K562 (cell line): ENCODE measurements around the gene SLAMF6. TPM values are rescaled to one million over a fixed set of nuclear protein-coding genes. Genes with fewer than 3 reads are reported as not detected.

ENCODE experiments used
- CHCHD3 ChIP-seq: fragments of 250-450 bp; sonication (Bioruptor Pico); IDR thresholded peaks from 2 replicates; pipeline ENCODE4 v2.1.2; 2022; ENCODE audit warnings: mild to moderate bottlenecking
- EWSR1 ChIP-seq: fragments of 450-650 bp; IDR thresholded peaks from 2 replicates; pipeline ENCODE4 v1.6.1; 2018; ENCODE audit warnings: borderline replicate concordance, mild to moderate bottlenecking, low read depth, moderate library complexity; ENCODE audit not compliant: partially characterized antibody
- HDAC6 ChIP-seq: IDR thresholded peaks from 2 replicates; pipeline ENCODE4 v1.6.1; 2012; ENCODE audit warnings: low read depth, mild to moderate bottlenecking, control low read depth, inconsistent platforms, low read length, moderate library complexity
- JUNB ChIP-seq: fragments of 450-650 bp; formaldehyde crosslinking; conservative IDR thresholded peaks from 2 replicates; pipeline ENCODE4 v1.4.0; 2020; ENCODE audit warnings: mild to moderate bottlenecking
- KLF10 ChIP-seq: fragments of 250-450 bp; sonication (Bioruptor Pico); IDR thresholded peaks from 2 replicates; pipeline ENCODE4 v1.6.1; 2021; ENCODE audit warnings: matching md5 sums
- MAFK ChIP-seq: IDR thresholded peaks from 2 replicates; pipeline ENCODE4 v1.6.1; 2011; ENCODE audit warnings: low read length, improper control_type of control experiment
- MCM7 ChIP-seq, 2 experiments: fragments of 450-650 bp; IDR thresholded peaks; 2 replicates each; pipeline ENCODE4 v1.6.1; 2016 to 2018
- MTA2 ChIP-seq: fragments of 450-650 bp; IDR thresholded peaks from 2 replicates; pipeline ENCODE4 v1.6.1; 2016; ENCODE audit warnings: low read depth
- MYC ChIP-seq, 2 experiments: fragments of 250-450 bp in 1 of 2; sonication (Bioruptor Pico) in 1 of 2; IDR thresholded peaks; 2 replicates each; pipeline versions ENCODE4 v1.5.1 to v1.6.1; 2012 to 2021; ENCODE audit warnings: low read depth in 2 of 2, borderline replicate concordance in 1 of 2, improper control_type of control experiment in 1 of 2, low read length in 1 of 2, mild to moderate bottlenecking in 1 of 2, moderate library complexity in 1 of 2
- PCBP2 ChIP-seq: fragments of 200-400 bp; formaldehyde crosslinking; IDR thresholded peaks from 2 replicates; pipeline ENCODE4 v1.6.1; 2018; ENCODE audit warnings: low read length, low read depth, mild to moderate bottlenecking, moderate library complexity; ENCODE audit not compliant: poor library complexity, severe bottlenecking
- RHOXF2B ChIP-seq: fragments of 250-450 bp; sonication (Bioruptor Pico); conservative IDR thresholded peaks from 2 replicates; pipeline ENCODE4 v1.5.1; 2021
- TCF3 ChIP-seq: sonication (generic); formaldehyde crosslinking; IDR thresholded peaks from 2 replicates; pipeline ENCODE4 v1.4.0; 2020; ENCODE audit warnings: mild to moderate bottlenecking, missing genetic modification reagents
- ZC3H8 ChIP-seq: fragments of 450-650 bp; IDR thresholded peaks from 2 replicates; pipeline ENCODE4 v1.6.1; 2017
- ZNF23 ChIP-seq: fragments of 250-450 bp; sonication (Bioruptor Pico); IDR thresholded peaks from 2 replicates; pipeline ENCODE4 v1.4.0; 2020; ENCODE audit warnings: mild to moderate bottlenecking
- ZNF274 ChIP-seq: IDR thresholded peaks from 2 replicates; pipeline ENCODE4 v1.6.1; 2011; ENCODE audit warnings: low read depth, mild to moderate bottlenecking, low read length, moderate library complexity, borderline replicate concordance
- ZNF316 ChIP-seq: fragments of 450-650 bp; IDR thresholded peaks from 2 replicates; pipeline ENCODE4 v1.6.1; 2016
- ZNF324 ChIP-seq: fragments of 250-450 bp; sonication (Bioruptor Pico); IDR thresholded peaks from 2 replicates; pipeline ENCODE4 v1.4.0; 2020; ENCODE audit warnings: mild to moderate bottlenecking
- polyA plus RNA-seq, 8 experiments: library from polyadenylated mRNA; depleted of rRNA in 4 of 8; stranded (reverse) in 5 of 8; unstranded in 3 of 8; fragments of >200 nt; fragmentation: Nextera tagmentation in 2 of 8; fragmentation: Illumina TruSeq in 1 of 8; extraction: Ambion mirVana in 2 of 8; extraction: Trizol in 1 of 8; gene quantifications; 2 replicates each; pipeline versions ENCODE4 v1.2.1 to v1.2.3, GENCODE V29; 2011 to 2014; ENCODE audit warnings: inconsistent platforms in 1 of 8, missing spikeins in 1 of 8
- total RNA-seq, 7 experiments: library from RNA; depleted of rRNA in 6 of 7; stranded (reverse); fragments of >200 nt in 6 of 7; fragmentation: Illumina TruSeq in 2 of 7; extraction: Trizol in 2 of 7; gene quantifications; 2 replicates each; pipeline versions ENCODE4 v1.2.1 to v1.2.3, GENCODE V29; 2011 to 2021; ENCODE audit warnings: low replicate concordance in 1 of 7
- TF ChIP-seq, protein P1 (sequence below): fragments of 450-650 bp; IDR thresholded peaks from 2 replicates; pipeline ENCODE4 v1.6.1; 2017; ENCODE audit warnings: mild to moderate bottlenecking, moderate library complexity
- TF ChIP-seq, protein P2 (sequence below): sonication (generic); formaldehyde crosslinking; IDR thresholded peaks from 2 replicates; pipeline ENCODE4 v1.8.1; 2023; ENCODE audit warnings: mild to moderate bottlenecking, missing genetic modification reagents
- TF ChIP-seq, protein P3 (sequence below), 2 experiments: fragments of 450-650 bp in 1 of 2; IDR thresholded peaks; 2 replicates each; pipeline ENCODE4 v1.6.1; 2011 to 2017; ENCODE audit warnings: low read depth in 2 of 2, antibody characterized with exemption in 1 of 2, borderline replicate concordance in 1 of 2, low read length in 1 of 2, mild to moderate bottlenecking in 1 of 2, mixed read lengths in 1 of 2; ENCODE audit not compliant: control insufficient read depth in 1 of 2
- TF ChIP-seq, protein P4 (sequence below): sonication (generic); formaldehyde crosslinking; IDR thresholded peaks from 2 replicates; pipeline ENCODE4 v1.8.1; 2023; ENCODE audit warnings: mild to moderate bottlenecking, missing genetic modification reagents, moderate library complexity

SLAMF6 gene
- total and polyA plus RNA-seq, 9 of the 15 experiments (the other 6 are each of a cell fraction or from before 2014, with no cell fraction given), result 0.56 to 4.8 (median 1.1) TPM

DNA sequence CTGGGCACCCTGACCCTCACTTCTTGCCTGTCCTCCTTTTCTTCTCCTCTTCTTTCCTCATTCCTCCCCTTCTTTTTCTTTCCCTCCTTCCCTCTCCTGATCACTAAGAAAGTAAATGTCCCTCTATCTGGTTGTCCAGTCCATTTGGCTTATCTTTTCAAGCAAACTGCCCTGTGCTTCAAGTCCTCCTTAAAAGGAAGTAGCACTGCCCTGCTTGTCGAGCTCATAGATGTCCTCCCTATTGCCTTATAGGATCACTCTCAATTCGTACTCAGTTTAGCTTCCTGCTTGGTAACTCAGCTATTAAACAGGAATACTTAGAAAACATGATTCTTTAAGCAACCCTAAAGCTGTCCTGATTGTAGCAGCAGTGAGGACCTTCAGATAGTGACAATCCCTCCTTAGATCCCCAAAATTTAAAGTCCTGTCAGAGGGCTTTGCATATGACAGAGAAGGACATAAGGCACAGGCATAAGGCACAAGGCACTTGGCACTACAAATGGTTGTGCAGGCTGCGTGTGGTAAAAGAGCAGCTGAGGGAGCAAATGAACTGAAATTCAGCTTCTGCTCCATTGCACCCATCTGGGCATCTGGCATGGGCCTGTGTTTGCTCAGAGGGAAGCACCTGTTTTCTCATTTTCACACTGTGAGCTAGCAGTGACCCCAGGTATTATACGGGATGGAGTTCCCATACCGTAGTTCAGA, 26.1 kb upstream of the SLAMF6 start (continued):
- no peak for TF ChIP-seq ZNF23
- TF ChIP-seq, protein P1, sequence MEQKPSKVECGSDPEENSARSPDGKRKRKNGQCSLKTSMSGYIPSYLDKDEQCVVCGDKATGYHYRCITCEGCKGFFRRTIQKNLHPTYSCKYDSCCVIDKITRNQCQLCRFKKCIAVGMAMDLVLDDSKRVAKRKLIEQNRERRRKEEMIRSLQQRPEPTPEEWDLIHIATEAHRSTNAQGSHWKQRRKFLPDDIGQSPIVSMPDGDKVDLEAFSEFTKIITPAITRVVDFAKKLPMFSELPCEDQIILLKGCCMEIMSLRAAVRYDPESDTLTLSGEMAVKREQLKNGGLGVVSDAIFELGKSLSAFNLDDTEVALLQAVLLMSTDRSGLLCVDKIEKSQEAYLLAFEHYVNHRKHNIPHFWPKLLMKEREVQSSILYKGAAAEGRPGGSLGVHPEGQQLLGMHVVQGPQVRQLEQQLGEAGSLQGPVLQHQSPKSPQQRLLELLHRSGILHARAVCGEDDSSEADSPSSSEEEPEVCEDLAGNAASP, result no peak
- TF ChIP-seq CHCHD3, result no peak
- no peak for TF ChIP-seq KLF10
- no peak for TF ChIP-seq EWSR1
- no peak for TF ChIP-seq MAFK
- TF ChIP-seq, protein P2, sequence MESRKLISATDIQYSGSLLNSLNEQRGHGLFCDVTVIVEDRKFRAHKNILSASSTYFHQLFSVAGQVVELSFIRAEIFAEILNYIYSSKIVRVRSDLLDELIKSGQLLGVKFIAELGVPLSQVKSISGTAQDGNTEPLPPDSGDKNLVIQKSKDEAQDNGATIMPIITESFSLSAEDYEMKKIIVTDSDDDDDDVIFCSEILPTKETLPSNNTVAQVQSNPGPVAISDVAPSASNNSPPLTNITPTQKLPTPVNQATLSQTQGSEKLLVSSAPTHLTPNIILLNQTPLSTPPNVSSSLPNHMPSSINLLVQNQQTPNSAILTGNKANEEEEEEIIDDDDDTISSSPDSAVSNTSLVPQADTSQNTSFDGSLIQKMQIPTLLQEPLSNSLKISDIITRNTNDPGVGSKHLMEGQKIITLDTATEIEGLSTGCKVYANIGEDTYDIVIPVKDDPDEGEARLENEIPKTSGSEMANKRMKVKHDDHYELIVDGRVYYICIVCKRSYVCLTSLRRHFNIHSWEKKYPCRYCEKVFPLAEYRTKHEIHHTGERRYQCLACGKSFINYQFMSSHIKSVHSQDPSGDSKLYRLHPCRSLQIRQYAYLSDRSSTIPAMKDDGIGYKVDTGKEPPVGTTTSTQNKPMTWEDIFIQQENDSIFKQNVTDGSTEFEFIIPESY, result no peak
- TF ChIP-seq ZNF274, result no peak
- TF ChIP-seq RHOXF2B, result no peak
- TF ChIP-seq ZNF324, result no peak
- TF ChIP-seq MCM7 (IDR thresholded peaks at IDR 0.05), result no peak
- no peak for TF ChIP-seq PCBP2
- TF ChIP-seq JUNB (CRISPR knock-in tag), result no peak
- TF ChIP-seq ZNF316, result no peak
- TF ChIP-seq, protein P3, sequence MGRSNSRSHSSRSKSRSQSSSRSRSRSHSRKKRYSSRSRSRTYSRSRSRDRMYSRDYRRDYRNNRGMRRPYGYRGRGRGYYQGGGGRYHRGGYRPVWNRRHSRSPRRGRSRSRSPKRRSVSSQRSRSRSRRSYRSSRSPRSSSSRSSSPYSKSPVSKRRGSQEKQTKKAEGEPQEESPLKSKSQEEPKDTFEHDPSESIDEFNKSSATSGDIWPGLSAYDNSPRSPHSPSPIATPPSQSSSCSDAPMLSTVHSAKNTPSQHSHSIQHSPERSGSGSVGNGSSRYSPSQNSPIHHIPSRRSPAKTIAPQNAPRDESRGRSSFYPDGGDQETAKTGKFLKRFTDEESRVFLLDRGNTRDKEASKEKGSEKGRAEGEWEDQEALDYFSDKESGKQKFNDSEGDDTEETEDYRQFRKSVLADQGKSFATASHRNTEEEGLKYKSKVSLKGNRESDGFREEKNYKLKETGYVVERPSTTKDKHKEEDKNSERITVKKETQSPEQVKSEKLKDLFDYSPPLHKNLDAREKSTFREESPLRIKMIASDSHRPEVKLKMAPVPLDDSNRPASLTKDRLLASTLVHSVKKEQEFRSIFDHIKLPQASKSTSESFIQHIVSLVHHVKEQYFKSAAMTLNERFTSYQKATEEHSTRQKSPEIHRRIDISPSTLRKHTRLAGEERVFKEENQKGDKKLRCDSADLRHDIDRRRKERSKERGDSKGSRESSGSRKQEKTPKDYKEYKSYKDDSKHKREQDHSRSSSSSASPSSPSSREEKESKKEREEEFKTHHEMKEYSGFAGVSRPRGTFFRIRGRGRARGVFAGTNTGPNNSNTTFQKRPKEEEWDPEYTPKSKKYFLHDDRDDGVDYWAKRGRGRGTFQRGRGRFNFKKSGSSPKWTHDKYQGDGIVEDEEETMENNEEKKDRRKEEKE (IDR thresholded peaks at IDR 0.05; ENCODE audit: borderline replicate concordance in 1 of 2, control insufficient read depth in 1 of 2, low read depth in 2 of 2, low read length in 1 of 2), result no peak
- TF ChIP-seq MTA2, result peak; percentile 59
- peak; percentile 68 for TF ChIP-seq TCF3 (CRISPR knock-in tag)
- no peak for TF ChIP-seq ZC3H8
- TF ChIP-seq MYC (IDR thresholded peaks at IDR 0.05; ENCODE audit: low read depth, low read length), result no peak
- TF ChIP-seq MYC (CRISPR knock-in tag; IDR thresholded peaks at IDR 0.05; ENCODE audit: borderline replicate concordance, low read depth), result no peak
- TF ChIP-seq HDAC6, result no peak
- TF ChIP-seq, protein P4, sequence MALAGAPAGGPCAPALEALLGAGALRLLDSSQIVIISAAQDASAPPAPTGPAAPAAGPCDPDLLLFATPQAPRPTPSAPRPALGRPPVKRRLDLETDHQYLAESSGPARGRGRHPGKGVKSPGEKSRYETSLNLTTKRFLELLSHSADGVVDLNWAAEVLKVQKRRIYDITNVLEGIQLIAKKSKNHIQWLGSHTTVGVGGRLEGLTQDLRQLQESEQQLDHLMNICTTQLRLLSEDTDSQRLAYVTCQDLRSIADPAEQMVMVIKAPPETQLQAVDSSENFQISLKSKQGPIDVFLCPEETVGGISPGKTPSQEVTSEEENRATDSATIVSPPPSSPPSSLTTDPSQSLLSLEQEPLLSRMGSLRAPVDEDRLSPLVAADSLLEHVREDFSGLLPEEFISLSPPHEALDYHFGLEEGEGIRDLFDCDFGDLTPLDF (CRISPR knock-in tag), result no peak
